Endothelial cell of umbilical vein (primary cell): ENCODE results near the gene SHISA2. TPM values are rescaled to one million over a fixed set of nuclear protein-coding genes. Genes with fewer than 3 reads are reported as not detected.

Experiments used
- BruUV-seq: library from RNA; stranded (reverse); fragments of 400-500 nt; replicated peaks from 2 replicates; lab custom pipeline; 2021; lab: Mats Ljungman, UMichigan
- CTCF ChIA-PET: fragments of 300-600, 350-600 bp; sonication (Branson Sonifier 250); formaldehyde crosslinking; loops from one replicate; lab custom pipeline; 2021; ENCODE audit warnings: antibody characterized with exemption, inconsistent platforms; lab: Charles Lee
- POLR2A ChIA-PET: fragments of 300-600, 350-600 bp; sonication (Branson Sonifier 250); formaldehyde crosslinking; loops from one replicate; lab custom pipeline; 2021; ENCODE audit warnings: antibody characterized with exemption, inconsistent platforms; lab: Charles Lee
- DNase-seq: peaks from one replicate; pipeline ENCODE4 v3.0.0-alpha.2; 2011; ENCODE audit warnings: low read depth, low spot score
- FAIRE-seq: peaks from 2 replicates; lab custom pipeline; 2011; peaks lifted over from hg19 to GRCh38; lab: Jason Lieb, UNC
- H2AFZ ChIP-seq: 2 replicates; pipeline ENCODE4 v1.6.0; 2012; ENCODE audit warnings: low read depth, low read length, control low read depth, inconsistent platforms
- H3K27ac ChIP-seq: 2 replicates; pipeline ENCODE4 v1.5.1; 2011; ENCODE audit warnings: low read depth, mild to moderate bottlenecking, control low read depth, low read length, moderate library complexity; ENCODE audit not compliant: insufficient read depth
- H3K27me3 ChIP-seq, 2 experiments: 2 replicates each; pipeline versions ENCODE4 v1.6.0 to v1.6.1; 2011; ENCODE audit warnings: low read length in 2 of 2, mixed read lengths in 1 of 2; ENCODE audit not compliant: control insufficient read depth in 2 of 2, insufficient read depth in 2 of 2
- H3K36me3 ChIP-seq, 2 experiments: 2 replicates in 1 of 2; 3 replicates in 1 of 2; pipeline ENCODE4 v1.5.1; 2011; ENCODE audit warnings: low read length in 2 of 2, mild to moderate bottlenecking in 1 of 2, moderate library complexity in 1 of 2; ENCODE audit not compliant: control insufficient read depth in 2 of 2, insufficient read depth in 2 of 2; ENCODE audit errors: extremely low read depth in 1 of 2
- H3K4me1 ChIP-seq: 3 replicates; pipeline ENCODE4 v1.5.1; 2011; ENCODE audit warnings: mild to moderate bottlenecking, low read length; ENCODE audit not compliant: control insufficient read depth, insufficient read depth; ENCODE audit errors: extremely low read depth
- H3K4me2 ChIP-seq: 2 replicates; pipeline ENCODE4 v1.6.1; 2011; ENCODE audit warnings: low read length, control low read depth, mixed read lengths; ENCODE audit not compliant: insufficient read depth
- H3K4me3 ChIP-seq, 3 experiments: fragments of 200-600 bp in 1 of 3; sonication (generic), shearing (Covaris generic) in 1 of 3; replicated peaks in 1 of 3; 2 replicates each; pipeline ENCODE4 v1.5.1; 2011 to 2016; ENCODE audit warnings: control low read depth in 3 of 3, low read length in 3 of 3, mild to moderate bottlenecking in 2 of 3, inconsistent platforms in 1 of 3, low read depth in 1 of 3, moderate library complexity in 1 of 3; ENCODE audit not compliant: insufficient read depth in 1 of 3
- H3K79me2 ChIP-seq: 2 replicates; pipeline ENCODE4 v1.6.0; 2012; ENCODE audit warnings: low read length, inconsistent platforms; ENCODE audit not compliant: control insufficient read depth, insufficient read depth
- H3K9ac ChIP-seq: replicated peaks from 2 replicates; pipeline ENCODE3; 2011; ENCODE audit warnings: low read length, control low read depth; ENCODE audit not compliant: insufficient read depth; ENCODE audit errors: extremely low read depth
- H3K9me1 ChIP-seq: replicated peaks from 3 replicates; pipeline ENCODE4 v1.6.0; 2011; ENCODE audit warnings: mild to moderate bottlenecking, low read length; ENCODE audit not compliant: control insufficient read depth, insufficient read depth; ENCODE audit errors: extremely low read depth
- H3K9me3 ChIP-seq: replicated peaks from 2 replicates; pipeline ENCODE4 v1.5.1; 2012; ENCODE audit warnings: low read length, inconsistent platforms; ENCODE audit not compliant: control insufficient read depth, insufficient read depth
- H4K20me1 ChIP-seq: replicated peaks from 2 replicates; pipeline ENCODE3; 2011; ENCODE audit warnings: mild to moderate bottlenecking, low read length; ENCODE audit not compliant: control insufficient read depth, insufficient read depth; ENCODE audit errors: extremely low read depth
- FOS ChIP-seq: IDR thresholded peaks from 2 replicates; pipeline ENCODE4 v1.6.1; 2011; ENCODE audit warnings: mild to moderate bottlenecking, low read length, moderate library complexity, borderline replicate concordance; ENCODE audit not compliant: insufficient read depth
- JUN ChIP-seq: IDR thresholded peaks from 2 replicates; pipeline ENCODE4 v1.6.1; 2011; ENCODE audit warnings: borderline replicate concordance, low read depth; ENCODE audit not compliant: insufficient read length, insufficient read depth
- dilution Hi-C: fragments of 300-500 bp; cut with MboI; formaldehyde crosslinking; loops from one replicate; pipeline ENCODE4 v1.15.0; 2019; ENCODE audit warnings: low sequenced_read_pairs; ENCODE audit not compliant: extremely low pct_ligation_motif_present
- intact Hi-C: fragments of 100-400 bp; cut with micrococcal nuclease; formaldehyde crosslinking; loops from one replicate; pipeline ENCODE4 v1.10.0; 2022
- polyA plus RNA-seq, 4 experiments: library from polyadenylated mRNA; depleted of rRNA in 3 of 4; stranded (reverse) in 3 of 4; unstranded in 1 of 4; fragments of >200 nt; gene quantifications; 2 replicates each; pipeline versions ENCODE4 v1.2.1 to v1.2.3, GENCODE V29; 2011 to 2012; ENCODE audit warnings: missing spikeins in 1 of 4
- total RNA-seq: library from RNA; stranded (reverse); gene quantifications from 2 replicates; pipeline ENCODE4 v1.2.3, GENCODE V29; 2021
- TF ChIP-seq, protein P1 (sequence below), 2 donors: IDR thresholded peaks; 1 replicate in 1 of 2; 2 replicates in 1 of 2; pipeline ENCODE4 v1.5.1; 2011; ENCODE audit warnings: low read length in 2 of 2, mild to moderate bottlenecking in 2 of 2, moderate library complexity in 2 of 2, control low read depth in 1 of 2, inconsistent platforms in 1 of 2, low read depth in 1 of 2; ENCODE audit not compliant: insufficient read depth in 1 of 2; ENCODE audit errors: extremely low read depth in 1 of 2

Gene SHISA2
- total and polyA plus RNA-seq, 2 donors (not counting 3 experiments of a cell fraction or from before 2014, with no cell fraction given): 1.5 to 2.5 TPM

DNA sequence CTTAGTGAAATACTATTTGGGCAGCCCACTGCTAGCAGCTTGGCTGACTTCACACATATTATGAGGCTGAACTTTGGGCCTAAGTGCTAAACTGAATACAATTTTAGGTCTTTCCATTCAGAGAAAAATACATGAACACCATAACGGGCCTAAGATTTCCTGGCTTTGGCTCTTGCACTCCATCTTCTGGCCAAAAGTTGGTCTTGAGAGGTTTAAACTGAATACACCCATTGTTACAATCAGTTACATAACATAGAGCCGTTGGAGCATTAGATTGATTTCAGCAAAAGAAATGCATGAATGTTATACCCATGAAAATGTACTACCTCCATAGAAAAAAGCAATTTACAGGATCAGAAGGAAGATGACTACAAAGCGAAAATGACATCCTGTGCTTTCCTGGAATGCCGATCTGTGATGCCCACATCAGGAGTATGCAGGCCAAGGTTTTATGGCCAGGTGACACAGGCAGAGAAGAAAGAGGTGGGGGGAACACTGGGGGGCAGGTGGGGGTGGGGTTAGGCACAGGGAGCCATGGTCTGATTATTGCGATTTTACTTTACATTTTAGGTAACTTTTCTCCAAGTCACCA is 11.1 kb upstream of the SHISA2 start:
- Histone ChIP-seq H2AFZ (no peak overlapping the region), H3K9me1 (no peaks in the 10 kb centered on the region), H3K4me1 (peaks cover 5% of the 10 kb centered on the region), H3K27ac (no peak overlapping the region), H3K36me3 (no peaks in the 10 kb centered on the region), H3K27me3 (peaks cover 0 to 2% of the 10 kb centered on the region in 2 experiments), H3K79me2 (no peaks in the 10 kb centered on the region), H3K9ac (no peak overlapping the region), H3K4me2 (no peak overlapping the region), H4K20me1 (no peaks in the 10 kb centered on the region), H3K9me3 (no peaks in the 10 kb centered on the region), H3K4me3 (no peak overlapping the region)
- DNase-seq: peak; percentile 64
- FAIRE-seq: peak; percentile 80
- TF ChIP-seq JUN: no peak
- TF ChIP-seq, protein P1, sequence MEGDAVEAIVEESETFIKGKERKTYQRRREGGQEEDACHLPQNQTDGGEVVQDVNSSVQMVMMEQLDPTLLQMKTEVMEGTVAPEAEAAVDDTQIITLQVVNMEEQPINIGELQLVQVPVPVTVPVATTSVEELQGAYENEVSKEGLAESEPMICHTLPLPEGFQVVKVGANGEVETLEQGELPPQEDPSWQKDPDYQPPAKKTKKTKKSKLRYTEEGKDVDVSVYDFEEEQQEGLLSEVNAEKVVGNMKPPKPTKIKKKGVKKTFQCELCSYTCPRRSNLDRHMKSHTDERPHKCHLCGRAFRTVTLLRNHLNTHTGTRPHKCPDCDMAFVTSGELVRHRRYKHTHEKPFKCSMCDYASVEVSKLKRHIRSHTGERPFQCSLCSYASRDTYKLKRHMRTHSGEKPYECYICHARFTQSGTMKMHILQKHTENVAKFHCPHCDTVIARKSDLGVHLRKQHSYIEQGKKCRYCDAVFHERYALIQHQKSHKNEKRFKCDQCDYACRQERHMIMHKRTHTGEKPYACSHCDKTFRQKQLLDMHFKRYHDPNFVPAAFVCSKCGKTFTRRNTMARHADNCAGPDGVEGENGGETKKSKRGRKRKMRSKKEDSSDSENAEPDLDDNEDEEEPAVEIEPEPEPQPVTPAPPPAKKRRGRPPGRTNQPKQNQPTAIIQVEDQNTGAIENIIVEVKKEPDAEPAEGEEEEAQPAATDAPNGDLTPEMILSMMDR (IDR thresholded peaks at IDR 0.05; ENCODE audit: extremely low read depth in 1 of 2, insufficient read depth in 1 of 2, low read depth in 1 of 2, low read length in 2 of 2): peak; percentile 57 to 63
- ChIA-PET POLR2A (no interaction called here), CTCF (interaction anchor here (0.6 to 7.1 kb wide), 10 partner anchors 13 to 488 kb away, joined by 3 to 53 read pairs (median 8); no protein-coding TSS in a partner anchor)
- intact Hi-C loops (loop anchor here (1.0 kb wide), 3 partner anchors 83 to 489 kb away; no protein-coding TSS in a partner anchor), dilution Hi-C loops (no loop called here)
- no TSS peak for BruUV-seq

- no TSS peak for BruUV-seq
- Histone ChIP-seq H3K9ac (no peak overlapping the region), H3K4me3 (no peak overlapping the region), H3K27me3 (peaks cover 0 to 2% of the 10 kb centered on the region in 2 experiments), H3K9me3 (no peaks in the 10 kb centered on the region), H4K20me1 (no peaks in the 10 kb centered on the region), H3K4me2 (no peak overlapping the region), H3K9me1 (no peaks in the 10 kb centered on the region), H3K36me3 (no peaks in the 10 kb centered on the region), H3K4me1 (peaks cover 5% of the 10 kb centered on the region), H3K79me2 (no peaks in the 10 kb centered on the region), H2AFZ (peak overlapping the region; percentile 61), H3K27ac (no peak overlapping the region)
- peak; percentile 73 for FAIRE-seq
- ChIA-PET POLR2A (no interaction called here), CTCF (interaction anchor here (0.7 to 1.4 kb wide), 20 partner anchors 10 to 493 kb away, joined by 3 to 27 read pairs (median 3); partner anchors contain the start of gene SHISA2)
- DNase-seq: peak; percentile 14
- intact Hi-C loops (loop anchor here (1.0 kb wide), 2 partner anchors 82 to 488 kb away; no protein-coding TSS in a partner anchor), dilution Hi-C loops (no loop called here)
- TF ChIP-seq FOS: peak; percentile 59
- no peak for TF ChIP-seq JUN
Observed at GRCh38 chr13:26061947-26062346, 10.1 kb upstream of the SHISA2 start.
